Middle frontal gyrus (tissue), 1 donor: ENCODE results near the gene MINDY2.

Experiments used
- DNase-seq: peaks from one replicate; pipeline ENCODE4 v3.0.0-alpha.2; 2015; ENCODE audit warnings: low spot score; ENCODE audit errors: extremely low spot score

Gene MINDY2

GRCh38 chr15:58770857-58771620 is at the start of gene MINDY2:
Gene MINDY2 (plus strand): TSS chr15:58771302. CDS start chr15:58771396, 94 bp downstream.
- peak; percentile 99 for DNase-seq

GRCh38 chr15:58724466-58724865 is 46.6 kb upstream of the MINDY2 start:
- no peak for DNase-seq

- DNase-seq = no peak
These were observed 44.2 kb upstream of the MINDY2 start for GRCh38 chr15:58726867-58727266.

- DNase-seq = no peak
These were observed 39.2 kb upstream of the MINDY2 start for GRCh38 chr15:58731756-58732535.

GRCh38 chr15:58732625-58733363 is 38.3 kb upstream of the MINDY2 start:
- DNase-seq = no peak

GRCh38 chr15:58734859-58735258 is 36.2 kb upstream of the MINDY2 start:
- DNase-seq = no peak

- no peak for DNase-seq
These were observed 35.0 kb upstream of the MINDY2 start for GRCh38 chr15:58736018-58736643.

GRCh38 chr15:58737298-58737697 is 33.8 kb upstream of the MINDY2 start:
- DNase-seq = no peak

GRCh38 chr15:58738046-58738707 is 32.9 kb upstream of the MINDY2 start:
- no peak for DNase-seq

- DNase-seq = no peak
These were observed 30.7 kb upstream of the MINDY2 start for GRCh38 chr15:58740436-58740835.

- DNase-seq = no peak
These were observed 30.1 kb upstream of the MINDY2 start for GRCh38 chr15:58741032-58741431.

- no peak for DNase-seq
These were observed 28.9 kb upstream of the MINDY2 start for GRCh38 chr15:58742022-58742813.

GRCh38 chr15:58742819-58743502 is 28.1 kb upstream of the MINDY2 start:
- no peak for DNase-seq

GRCh38 chr15:58746174-58746573 is 24.9 kb upstream of the MINDY2 start:
- DNase-seq = no peak

- no peak for DNase-seq
These were observed 22.9 kb upstream of the MINDY2 start for GRCh38 chr15:58748040-58748851.

- DNase-seq = no peak
These were observed 22.1 kb upstream of the MINDY2 start for GRCh38 chr15:58748852-58749531.

GRCh38 chr15:58749532-58750337 is 21.4 kb upstream of the MINDY2 start, which contains the start of gene ADAM10:
Gene ADAM10 (minus strand): TSS chr15:58749707. CDS start chr15:58749534, 173 bp downstream.
- DNase-seq = peak; percentile 96
